HepG2 (cell line): ENCODE measurements around the gene KMT5C. TPM values are rescaled to one million over a fixed set of nuclear protein-coding genes. Genes with fewer than 3 reads are reported as not detected.

ENCODE experiments used
- BCL6 ChIP-seq: IDR thresholded peaks from 2 replicates; pipeline ENCODE4 v1.6.1; 2016; ENCODE audit warnings: missing genetic modification reagents, missing compliant biosample characterization
- DMAP1 ChIP-seq: IDR thresholded peaks from 2 replicates; pipeline ENCODE4 v1.6.1; 2016
- GATA4 ChIP-seq: sonication (generic); IDR thresholded peaks from 2 replicates; pipeline ENCODE4 v1.6.1; 2016; ENCODE audit warnings: antibody characterized with exemption, low read depth, borderline replicate concordance
- KLF16 ChIP-seq, 2 experiments: sonication (generic) in 1 of 2; formaldehyde crosslinking in 1 of 2; IDR thresholded peaks; 2 replicates each; pipeline versions ENCODE4 v1.6.1 to v1.8.0; 2016 to 2023; ENCODE audit warnings: missing genetic modification reagents in 2 of 2, missing compliant biosample characterization in 1 of 2
- SPEN ChIP-seq: sonication (generic); formaldehyde crosslinking; IDR thresholded peaks from 2 replicates; pipeline ENCODE4 v1.5.1; 2020; ENCODE audit warnings: low read depth, mild to moderate bottlenecking, missing genetic modification reagents
- TEAD2 ChIP-seq: sonication (generic); formaldehyde crosslinking; IDR thresholded peaks from 2 replicates; pipeline ENCODE4 v1.9.0; 2021; ENCODE audit warnings: missing genetic modification reagents
- ZNF256 ChIP-seq: sonication (generic); formaldehyde crosslinking; conservative IDR thresholded peaks from 2 replicates; pipeline ENCODE4 v1.4.0; 2020; ENCODE audit warnings: missing genetic modification reagents
- ZNF317 ChIP-seq: sonication (generic); formaldehyde crosslinking; IDR thresholded peaks from 2 replicates; pipeline ENCODE4 v1.5.0; 2020; ENCODE audit warnings: mild to moderate bottlenecking, missing genetic modification reagents
- ZNF335 ChIP-seq: sonication (generic); formaldehyde crosslinking; IDR thresholded peaks from 2 replicates; pipeline ENCODE4 v1.4.0; 2020; ENCODE audit warnings: missing genetic modification reagents
- ZNF34 ChIP-seq: sonication (generic); formaldehyde crosslinking; IDR thresholded peaks from 2 replicates; pipeline ENCODE4 v1.4.0; 2020; ENCODE audit warnings: mild to moderate bottlenecking, missing genetic modification reagents, borderline replicate concordance
- ZNF496 ChIP-seq: sonication (generic); formaldehyde crosslinking; IDR thresholded peaks from 2 replicates; pipeline ENCODE4 v1.8.1; 2023; ENCODE audit warnings: mild to moderate bottlenecking, moderate library complexity, missing genetic modification reagents; ENCODE audit not compliant: insufficient replicate concordance
- ZNF577 ChIP-seq: sonication (generic); formaldehyde crosslinking; IDR thresholded peaks from 2 replicates; pipeline ENCODE4 v1.4.0; 2020; ENCODE audit warnings: mild to moderate bottlenecking, low read depth, missing genetic modification reagents, borderline replicate concordance
- ZNF619 ChIP-seq: sonication (generic); formaldehyde crosslinking; IDR thresholded peaks from 2 replicates; pipeline ENCODE4 v1.4.0; 2020; ENCODE audit warnings: mild to moderate bottlenecking, missing genetic modification reagents
- ZNF660 ChIP-seq: sonication (generic); formaldehyde crosslinking; IDR thresholded peaks from 2 replicates; pipeline ENCODE4 v1.5.1; 2020; ENCODE audit warnings: mild to moderate bottlenecking, low read depth, missing genetic modification reagents, borderline replicate concordance
- polyA plus RNA-seq, 8 experiments: library from polyadenylated mRNA; depleted of rRNA in 3 of 8; stranded (reverse) in 7 of 8; unstranded in 1 of 8; fragments of >200 nt; fragmentation: Illumina TruSeq in 4 of 8; extraction: Trizol in 4 of 8; gene quantifications; 2 replicates each; pipeline versions ENCODE4 v1.2.1 to v1.2.3, GENCODE V29; 2011 to 2016; ENCODE audit warnings: low read depth in 4 of 8, missing spikeins in 1 of 8, mixed read lengths in 1 of 8; ENCODE audit not compliant: insufficient read depth in 1 of 8
- total RNA-seq, 5 experiments: library from RNA; depleted of rRNA; stranded (reverse); fragments of >200 nt; fragmentation: Illumina TruSeq; extraction: Trizol; gene quantifications; 2 replicates each; pipeline ENCODE4 v1.2.3, GENCODE V29; 2016; ENCODE audit warnings: low read depth in 1 of 5
- TF ChIP-seq, protein P1 (sequence below): sonication (generic); formaldehyde crosslinking; IDR thresholded peaks from 2 replicates; pipeline ENCODE4 v1.4.0; 2020; ENCODE audit warnings: mild to moderate bottlenecking, missing genetic modification reagents, borderline replicate concordance
- TF ChIP-seq, protein P2 (sequence below): sonication (generic); formaldehyde crosslinking; IDR thresholded peaks from 2 replicates; pipeline ENCODE4 v1.8.1; 2023; ENCODE audit warnings: missing genetic modification reagents, mild to moderate bottlenecking, borderline replicate concordance
- TF ChIP-seq, protein P3 (sequence below): sonication (generic); formaldehyde crosslinking; IDR thresholded peaks from 2 replicates; pipeline ENCODE4 v1.4.0; 2020; ENCODE audit warnings: mild to moderate bottlenecking, missing genetic modification reagents
- TF ChIP-seq, protein P4 (sequence below): sonication (generic); formaldehyde crosslinking; IDR thresholded peaks from 2 replicates; pipeline ENCODE4 v1.4.0; 2020; ENCODE audit warnings: missing genetic modification reagents, borderline replicate concordance
- TF ChIP-seq, protein P5 (sequence below): sonication (generic); formaldehyde crosslinking; IDR thresholded peaks from 2 replicates; pipeline ENCODE4 v1.4.0; 2020; ENCODE audit warnings: missing genetic modification reagents
- TF ChIP-seq, protein P6 (sequence below): IDR thresholded peaks from 2 replicates; pipeline ENCODE4 v1.6.1; 2016

The KMT5C gene
- total and polyA plus RNA-seq, 2 of the 13 experiments (the other 11 are each of a cell fraction or from before 2014, with no cell fraction given): 5.5 to 9.0 TPM

DNA sequence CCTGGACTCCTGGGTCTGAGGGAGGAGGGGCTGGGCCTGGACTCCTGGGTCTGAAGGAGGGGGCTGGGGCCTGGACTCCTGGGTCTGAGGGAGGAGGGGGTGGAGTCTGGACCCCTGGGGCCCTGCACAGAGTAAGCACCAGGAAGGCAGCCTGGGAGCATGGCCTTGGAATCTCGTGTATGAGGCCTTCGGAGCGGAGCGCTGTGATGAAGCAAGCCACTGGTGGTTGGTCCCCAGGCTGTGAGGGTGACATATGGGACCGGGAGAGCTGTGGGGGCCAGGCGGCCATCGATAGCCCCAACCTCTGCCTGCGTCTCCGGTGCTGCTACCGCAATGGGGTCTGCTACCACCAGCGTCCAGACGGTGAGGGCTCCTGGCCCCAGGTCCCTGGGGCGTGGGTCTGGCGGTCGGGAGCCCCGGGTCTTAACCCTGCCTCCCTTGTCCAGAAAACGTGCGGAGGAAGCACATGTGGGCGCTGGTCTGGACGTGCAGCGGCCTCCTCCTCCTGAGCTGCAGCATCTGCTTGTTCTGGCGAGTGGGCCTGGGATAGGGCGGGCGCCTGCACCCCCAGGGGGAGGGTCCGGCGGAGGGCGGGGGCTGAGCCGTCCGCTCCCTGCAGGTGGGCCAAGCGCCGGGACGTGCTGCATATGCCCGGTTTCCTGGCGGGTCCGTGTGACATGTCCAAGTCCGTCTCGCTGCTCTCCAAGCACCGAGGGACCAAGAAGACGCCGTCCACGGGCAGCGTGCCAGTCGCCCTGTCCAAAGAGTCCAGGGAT is 37.9 kb downstream of the KMT5C start (continued):
- TF ChIP-seq, protein P1, sequence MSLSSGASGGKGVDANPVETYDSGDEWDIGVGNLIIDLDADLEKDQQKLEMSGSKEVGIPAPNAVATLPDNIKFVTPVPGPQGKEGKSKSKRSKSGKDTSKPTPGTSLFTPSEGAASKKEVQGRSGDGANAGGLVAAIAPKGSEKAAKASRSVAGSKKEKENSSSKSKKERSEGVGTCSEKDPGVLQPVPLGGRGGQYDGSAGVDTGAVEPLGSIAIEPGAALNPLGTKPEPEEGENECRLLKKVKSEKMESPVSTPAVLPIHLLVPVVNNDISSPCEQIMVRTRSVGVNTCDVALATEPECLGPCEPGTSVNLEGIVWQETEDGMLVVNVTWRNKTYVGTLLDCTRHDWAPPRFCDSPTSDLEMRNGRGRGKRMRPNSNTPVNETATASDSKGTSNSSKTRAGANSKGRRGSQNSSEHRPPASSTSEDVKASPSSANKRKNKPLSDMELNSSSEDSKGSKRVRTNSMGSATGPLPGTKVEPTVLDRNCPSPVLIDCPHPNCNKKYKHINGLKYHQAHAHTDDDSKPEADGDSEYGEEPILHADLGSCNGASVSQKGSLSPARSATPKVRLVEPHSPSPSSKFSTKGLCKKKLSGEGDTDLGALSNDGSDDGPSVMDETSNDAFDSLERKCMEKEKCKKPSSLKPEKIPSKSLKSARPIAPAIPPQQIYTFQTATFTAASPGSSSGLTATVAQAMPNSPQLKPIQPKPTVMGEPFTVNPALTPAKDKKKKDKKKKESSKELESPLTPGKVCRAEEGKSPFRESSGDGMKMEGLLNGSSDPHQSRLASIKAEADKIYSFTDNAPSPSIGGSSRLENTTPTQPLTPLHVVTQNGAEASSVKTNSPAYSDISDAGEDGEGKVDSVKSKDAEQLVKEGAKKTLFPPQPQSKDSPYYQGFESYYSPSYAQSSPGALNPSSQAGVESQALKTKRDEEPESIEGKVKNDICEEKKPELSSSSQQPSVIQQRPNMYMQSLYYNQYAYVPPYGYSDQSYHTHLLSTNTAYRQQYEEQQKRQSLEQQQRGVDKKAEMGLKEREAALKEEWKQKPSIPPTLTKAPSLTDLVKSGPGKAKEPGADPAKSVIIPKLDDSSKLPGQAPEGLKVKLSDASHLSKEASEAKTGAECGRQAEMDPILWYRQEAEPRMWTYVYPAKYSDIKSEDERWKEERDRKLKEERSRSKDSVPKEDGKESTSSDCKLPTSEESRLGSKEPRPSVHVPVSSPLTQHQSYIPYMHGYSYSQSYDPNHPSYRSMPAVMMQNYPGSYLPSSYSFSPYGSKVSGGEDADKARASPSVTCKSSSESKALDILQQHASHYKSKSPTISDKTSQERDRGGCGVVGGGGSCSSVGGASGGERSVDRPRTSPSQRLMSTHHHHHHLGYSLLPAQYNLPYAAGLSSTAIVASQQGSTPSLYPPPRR (CRISPR knock-in tag): no peak
- TF ChIP-seq ZNF660 (CRISPR knock-in tag) (no peak), ZNF256 (CRISPR knock-in tag) (no peak), KLF16 (CRISPR knock-in tag; IDR thresholded peaks at IDR 0.05) (no peak), ZNF34 (CRISPR knock-in tag) (no peak), ZNF317 (CRISPR knock-in tag) (no peak), BCL6 (CRISPR knock-in tag) (no peak), SPEN (CRISPR knock-in tag) (peak; percentile 38; the same call in 1 of the 2 replicates), TEAD2 (no peak), ZNF619 (no peak), ZNF335 (CRISPR knock-in tag) (no peak), ZNF577 (CRISPR knock-in tag) (no peak), DMAP1 (CRISPR knock-in tag) (peak; percentile 37; the same call in 1 of the 2 replicates), ZNF496 (CRISPR knock-in tag) (no peak), GATA4 (no peak)
- TF ChIP-seq, protein P2, sequence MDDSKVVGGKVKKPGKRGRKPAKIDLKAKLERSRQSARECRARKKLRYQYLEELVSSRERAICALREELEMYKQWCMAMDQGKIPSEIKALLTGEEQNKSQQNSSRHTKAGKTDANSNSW (CRISPR knock-in tag): no peak
- TF ChIP-seq, protein P3, sequence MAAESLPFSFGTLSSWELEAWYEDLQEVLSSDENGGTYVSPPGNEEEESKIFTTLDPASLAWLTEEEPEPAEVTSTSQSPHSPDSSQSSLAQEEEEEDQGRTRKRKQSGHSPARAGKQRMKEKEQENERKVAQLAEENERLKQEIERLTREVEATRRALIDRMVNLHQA: no peak
- TF ChIP-seq, protein P4, sequence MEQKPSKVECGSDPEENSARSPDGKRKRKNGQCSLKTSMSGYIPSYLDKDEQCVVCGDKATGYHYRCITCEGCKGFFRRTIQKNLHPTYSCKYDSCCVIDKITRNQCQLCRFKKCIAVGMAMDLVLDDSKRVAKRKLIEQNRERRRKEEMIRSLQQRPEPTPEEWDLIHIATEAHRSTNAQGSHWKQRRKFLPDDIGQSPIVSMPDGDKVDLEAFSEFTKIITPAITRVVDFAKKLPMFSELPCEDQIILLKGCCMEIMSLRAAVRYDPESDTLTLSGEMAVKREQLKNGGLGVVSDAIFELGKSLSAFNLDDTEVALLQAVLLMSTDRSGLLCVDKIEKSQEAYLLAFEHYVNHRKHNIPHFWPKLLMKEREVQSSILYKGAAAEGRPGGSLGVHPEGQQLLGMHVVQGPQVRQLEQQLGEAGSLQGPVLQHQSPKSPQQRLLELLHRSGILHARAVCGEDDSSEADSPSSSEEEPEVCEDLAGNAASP: no peak
- TF ChIP-seq, protein P5, sequence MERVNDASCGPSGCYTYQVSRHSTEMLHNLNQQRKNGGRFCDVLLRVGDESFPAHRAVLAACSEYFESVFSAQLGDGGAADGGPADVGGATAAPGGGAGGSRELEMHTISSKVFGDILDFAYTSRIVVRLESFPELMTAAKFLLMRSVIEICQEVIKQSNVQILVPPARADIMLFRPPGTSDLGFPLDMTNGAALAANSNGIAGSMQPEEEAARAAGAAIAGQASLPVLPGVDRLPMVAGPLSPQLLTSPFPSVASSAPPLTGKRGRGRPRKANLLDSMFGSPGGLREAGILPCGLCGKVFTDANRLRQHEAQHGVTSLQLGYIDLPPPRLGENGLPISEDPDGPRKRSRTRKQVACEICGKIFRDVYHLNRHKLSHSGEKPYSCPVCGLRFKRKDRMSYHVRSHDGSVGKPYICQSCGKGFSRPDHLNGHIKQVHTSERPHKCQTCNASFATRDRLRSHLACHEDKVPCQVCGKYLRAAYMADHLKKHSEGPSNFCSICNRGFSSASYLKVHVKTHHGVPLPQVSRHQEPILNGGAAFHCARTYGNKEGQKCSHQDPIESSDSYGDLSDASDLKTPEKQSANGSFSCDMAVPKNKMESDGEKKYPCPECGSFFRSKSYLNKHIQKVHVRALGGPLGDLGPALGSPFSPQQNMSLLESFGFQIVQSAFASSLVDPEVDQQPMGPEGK: peak; percentile 60; the same call in 1 of the 2 replicates
- TF ChIP-seq, protein P6, sequence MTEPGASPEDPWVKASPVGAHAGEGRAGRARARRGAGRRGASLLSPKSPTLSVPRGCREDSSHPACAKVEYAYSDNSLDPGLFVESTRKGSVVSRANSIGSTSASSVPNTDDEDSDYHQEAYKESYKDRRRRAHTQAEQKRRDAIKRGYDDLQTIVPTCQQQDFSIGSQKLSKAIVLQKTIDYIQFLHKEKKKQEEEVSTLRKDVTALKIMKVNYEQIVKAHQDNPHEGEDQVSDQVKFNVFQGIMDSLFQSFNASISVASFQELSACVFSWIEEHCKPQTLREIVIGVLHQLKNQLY (CRISPR knock-in tag): no peak
